ENCODE measurements around the gene SS18L1. TPM values are rescaled to one million over a fixed set of nuclear protein-coding genes. Genes with fewer than 3 reads are reported as not detected.

Gene SS18L1
- total RNA-seq, 1 experiment from 2014 or later, result 28.1 TPM

- Histone ChIP-seq H3K27ac (ENCODE audit: low read depth, low read length) (peak overlapping the region; percentile 95), H3K4me3 (replicated peaks in 1 of 2; ENCODE audit: low read depth in 1 of 2, low read length in 2 of 2) (peak overlapping the region; percentile 53 to 71), H3K27me3 (ENCODE audit: insufficient read depth, low read length) (no peaks in the 10 kb centered on the region), H4K20me1 (ENCODE audit: insufficient read depth) (no peaks in the 10 kb centered on the region; the same call in 1 of the 2 replicates), H3K9me2 (ENCODE audit: insufficient read depth) (no peaks in the 10 kb centered on the region), H3K9ac (ENCODE audit: low read length) (peak overlapping the region; percentile 66), H3K79me2 (ENCODE audit: insufficient read depth, low read length) (peaks cover 25% of the 10 kb centered on the region), H2AFZ (ENCODE audit: low read depth, low read length, poor library complexity, severe bottlenecking) (no peak overlapping the region), H3K36me3 (ENCODE audit: control insufficient read depth in 1 of 2, insufficient read depth in 2 of 2, low read length in 2 of 2) (peaks cover 18 to 25% of the 10 kb centered on the region in 2 experiments), H3K9me3 (ENCODE audit: control insufficient read depth in 1 of 2, insufficient read depth in 1 of 2, low read depth in 1 of 2, low read length in 2 of 2) (no peaks in the 10 kb centered on the region), H3K4me1 (ENCODE audit: control insufficient read depth in 1 of 2, insufficient read depth in 2 of 2, low read length in 2 of 2) (peaks cover 12 to 26% of the 10 kb centered on the region in 2 experiments), H3K4me2 (ENCODE audit: low read length) (peak overlapping the region; percentile 92)
- ChIA-PET RAD21 (ENCODE audit: low non-redundant PET in 1 of 2, low total read pairs in 2 of 2, uncharacterized antibody in 2 of 2, unreplicated experiment in 2 of 2) (no interaction called here), CTCF (no interaction called here), POLR2A (interaction anchor here (0.6 to 1.9 kb wide), 3 partner anchors 13 to 112 kb away, joined by 3 to 10 read pairs (median 3); no protein-coding TSS in a partner anchor)
- BruUV-seq (replicated peaks), result no TSS peak
- no peak for DNase-seq (ENCODE audit: low read depth, low spot score)
- no peak for TF ChIP-seq CTCF (IDR thresholded peaks at IDR 0.05 in 2 of 3, conservative IDR thresholded peaks at IDR 0.05 in 1 of 3; ENCODE audit: borderline replicate concordance in 1 of 3, insufficient read depth in 1 of 3, low read depth in 2 of 3, low read length in 2 of 3)
- no peak for TF ChIP-seq ZNF274 (IDR thresholded peaks at IDR 0.05; ENCODE audit: low read depth, low read length)
- TF ChIP-seq POLR2AphosphoS5 (IDR thresholded peaks at IDR 0.05; ENCODE audit: low read depth, low read length), result 0 out of 2 replicates have a peak, but pooled peaks have one; percentile 21
- TF ChIP-seq POLR2A (IDR thresholded peaks at IDR 0.05; ENCODE audit: borderline replicate concordance, extremely low read depth, insufficient read depth, insufficient read length), result no peak
- no peak for TF ChIP-seq JUND (IDR thresholded peaks at IDR 0.05)
- no peak for TF ChIP-seq YY1 (IDR thresholded peaks at IDR 0.05; ENCODE audit: extremely low read depth, insufficient replicate concordance, low read depth, low read length)
- peak; percentile 69; the same call in 1 of the 2 replicates for TF ChIP-seq ZFX (IDR thresholded peaks at IDR 0.05)
- TF ChIP-seq SP1 (IDR thresholded peaks at IDR 0.05; ENCODE audit: low read depth), result no peak
- peak; percentile 24; the same call in 1 of the 2 replicates for TF ChIP-seq EGR1 (IDR thresholded peaks at IDR 0.05; ENCODE audit: low read depth)
- ATAC-seq, result peak; percentile 39
- intact Hi-C loops (cut with micrococcal nuclease), result loop anchor here (5.0 kb wide), 1 partner anchor 56 kb away; the partner anchor contains the start of gene TAF4
These were observed 20.7 kb upstream of the SS18L1 start for GRCh38 chr20:62122654-62123449.

Data from HCT116 (cell line).